Neural progenitor cell (in vitro differentiated cells): ENCODE results near the gene ANKRD39. TPM values are rescaled to one million over a fixed set of nuclear protein-coding genes. Genes with fewer than 3 reads are reported as not detected.

Source experiments
- DNase-seq: peaks from one replicate; pipeline ENCODE4 v3.0.0-alpha.2; 2016; ENCODE audit warnings: low spot score
- H2AFZ ChIP-seq: fragments of 200-600 bp; sonication (generic); replicated peaks from 2 replicates; pipeline ENCODE4 v1.6.1; 2016; ENCODE audit warnings: antibody characterized with exemption
- H3F3A ChIP-seq: fragments of 200-600 bp; sonication (generic); 2 replicates; pipeline ENCODE4 v1.6.1; 2016; ENCODE audit warnings: antibody characterized with exemption, low read depth
- H3K27ac ChIP-seq: fragments of 200-600 bp; sonication (generic); 2 replicates; pipeline ENCODE4 v1.5.1; 2016; ENCODE audit warnings: mild to moderate bottlenecking
- H3K27me3 ChIP-seq: fragments of 200-600 bp; sonication (generic); 2 replicates; pipeline ENCODE4 v1.6.1; 2016; ENCODE audit warnings: mild to moderate bottlenecking, moderate library complexity
- H3K36me3 ChIP-seq: fragments of 200-600 bp; sonication (generic); 2 replicates; pipeline ENCODE4 v1.5.1; 2016
- H3K4me1 ChIP-seq: fragments of 200-600 bp; sonication (generic); 2 replicates; pipeline ENCODE4 v1.6.1; 2016; ENCODE audit warnings: mixed run types
- H3K4me2 ChIP-seq: fragments of 200-600 bp; sonication (generic); 2 replicates; pipeline ENCODE4 v1.6.1; 2016
- H3K4me3 ChIP-seq: fragments of 200-600 bp; sonication (generic); 2 replicates; pipeline ENCODE4 v1.5.1; 2016
- H3K79me2 ChIP-seq: fragments of 200-600 bp; sonication (generic); 2 replicates; pipeline ENCODE4 v1.6.1; 2016; ENCODE audit warnings: low read depth
- H3K9ac ChIP-seq: fragments of 200-600 bp; sonication (generic); 2 replicates; pipeline ENCODE4 v1.6.1; 2016
- H3K9me3 ChIP-seq: fragments of 200-600 bp; sonication (generic); 2 replicates; pipeline ENCODE4 v1.5.1; 2016; ENCODE audit warnings: low read depth
- H4K20me1 ChIP-seq: fragments of 200-600 bp; sonication (generic); 2 replicates; pipeline ENCODE4 v1.6.1; 2016; ENCODE audit warnings: low read depth
- H3K27ac Mint-ChIP-seq: 3 replicates; pipeline ENCODE4 v1.8.0; 2021; ENCODE audit warnings: mixed read lengths
- H3K27me3 Mint-ChIP-seq: 2 replicates; pipeline ENCODE4 v1.8.0; 2022; ENCODE audit warnings: low read depth, mild to moderate bottlenecking, inconsistent platforms, moderate library complexity, mixed read lengths; ENCODE audit not compliant: insufficient read depth
- H3K36me3 Mint-ChIP-seq: 3 replicates; pipeline ENCODE4 v1.8.0; 2021; ENCODE audit warnings: mixed read lengths
- H3K4me1 Mint-ChIP-seq: 3 replicates; pipeline ENCODE4 v1.8.0; 2021; ENCODE audit warnings: mixed read lengths
- H3K4me3 Mint-ChIP-seq: 3 replicates; pipeline ENCODE4 v1.8.0; 2021; ENCODE audit warnings: mild to moderate bottlenecking, moderate library complexity, mixed read lengths
- H3K9me3 Mint-ChIP-seq: 3 replicates; pipeline ENCODE4 v1.8.0; 2020; ENCODE audit warnings: mixed read lengths
- EZH2 ChIP-seq: fragments of 200-600 bp; sonication (generic); IDR thresholded peaks from 2 replicates; pipeline ENCODE4 v1.6.1; 2017; ENCODE audit warnings: antibody characterized with exemption, mild to moderate bottlenecking, moderate library complexity
- EZH2phosphoT487 ChIP-seq: fragments of 200-600 bp; sonication (generic); IDR thresholded peaks from 2 replicates; pipeline ENCODE4 v1.6.1; 2017; ENCODE audit warnings: antibody characterized with exemption
- total RNA-seq: library from RNA; depleted of rRNA; stranded (reverse); fragments of >200 nt; gene quantifications from 2 replicates; pipeline ENCODE4 v1.2.3, GENCODE V29; 2015; ENCODE audit warnings: low replicate concordance
- TF ChIP-seq, protein P1 (sequence below): fragments of 200-600 bp; sonication (generic); IDR thresholded peaks from 2 replicates; pipeline ENCODE4 v1.5.1; 2017; ENCODE audit warnings: antibody characterized with exemption, mild to moderate bottlenecking

Gene ANKRD39
- total RNA-seq, 1 donor from 2014 or later = 4.0 TPM

- H3K27me3 Mint-ChIP-seq = peaks cover 4% of the 10 kb centered on the region
- H3K4me3 ChIP-seq = no peak overlapping the region
- peak overlapping the region; percentile 33 for H3K4me3 Mint-ChIP-seq
- no peak overlapping the region for H3K27ac ChIP-seq
- no peak overlapping the region for H3K27ac Mint-ChIP-seq
- peaks cover 68% of the 10 kb centered on the region for H3K4me1 Mint-ChIP-seq
- H2AFZ ChIP-seq = no peak overlapping the region
- no peaks in the 10 kb centered on the region for H3K27me3 ChIP-seq
- H4K20me1 ChIP-seq = no peaks in the 10 kb centered on the region
- no peak for DNase-seq
- no peaks in the 10 kb centered on the region for H3K36me3 Mint-ChIP-seq
- H3K9me3 Mint-ChIP-seq = no peaks in the 10 kb centered on the region
- no peaks in the 10 kb centered on the region for H3K79me2 ChIP-seq
- no peak overlapping the region for H3K9ac ChIP-seq
- no peaks in the 10 kb centered on the region for H3K36me3 ChIP-seq
- H3F3A ChIP-seq = peaks cover 61% of the 10 kb centered on the region
- peaks cover 69% of the 10 kb centered on the region for H3K4me1 ChIP-seq
- TF ChIP-seq EZH2phosphoT487 (no peak), EZH2 (no peak)
- TF ChIP-seq, protein P1, sequence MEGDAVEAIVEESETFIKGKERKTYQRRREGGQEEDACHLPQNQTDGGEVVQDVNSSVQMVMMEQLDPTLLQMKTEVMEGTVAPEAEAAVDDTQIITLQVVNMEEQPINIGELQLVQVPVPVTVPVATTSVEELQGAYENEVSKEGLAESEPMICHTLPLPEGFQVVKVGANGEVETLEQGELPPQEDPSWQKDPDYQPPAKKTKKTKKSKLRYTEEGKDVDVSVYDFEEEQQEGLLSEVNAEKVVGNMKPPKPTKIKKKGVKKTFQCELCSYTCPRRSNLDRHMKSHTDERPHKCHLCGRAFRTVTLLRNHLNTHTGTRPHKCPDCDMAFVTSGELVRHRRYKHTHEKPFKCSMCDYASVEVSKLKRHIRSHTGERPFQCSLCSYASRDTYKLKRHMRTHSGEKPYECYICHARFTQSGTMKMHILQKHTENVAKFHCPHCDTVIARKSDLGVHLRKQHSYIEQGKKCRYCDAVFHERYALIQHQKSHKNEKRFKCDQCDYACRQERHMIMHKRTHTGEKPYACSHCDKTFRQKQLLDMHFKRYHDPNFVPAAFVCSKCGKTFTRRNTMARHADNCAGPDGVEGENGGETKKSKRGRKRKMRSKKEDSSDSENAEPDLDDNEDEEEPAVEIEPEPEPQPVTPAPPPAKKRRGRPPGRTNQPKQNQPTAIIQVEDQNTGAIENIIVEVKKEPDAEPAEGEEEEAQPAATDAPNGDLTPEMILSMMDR = no peak
- no peaks in the 10 kb centered on the region for H3K9me3 ChIP-seq
- H3K4me2 ChIP-seq = no peak overlapping the region
Measured at GRCh38 chr2:96878171-96878570, 20.4 kb upstream of the ANKRD39 start.

- Mint-ChIP-seq H3K27ac (no peak overlapping the region), H3K4me3 (no peak overlapping the region), H3K36me3 (no peaks in the 10 kb centered on the region), H3K27me3 (peaks cover 4% of the 10 kb centered on the region), H3K4me1 (peaks cover 71% of the 10 kb centered on the region), H3K9me3 (no peaks in the 10 kb centered on the region)
- H3K27ac ChIP-seq = no peak overlapping the region
- H3K9ac ChIP-seq = no peak overlapping the region
- H3K4me2 ChIP-seq = no peak overlapping the region
- H3F3A ChIP-seq = peaks cover 66% of the 10 kb centered on the region
- no peaks in the 10 kb centered on the region for H3K9me3 ChIP-seq
- H3K4me1 ChIP-seq = peaks cover 69% of the 10 kb centered on the region
- no peaks in the 10 kb centered on the region for H3K27me3 ChIP-seq
- H2AFZ ChIP-seq = no peak overlapping the region
- no peak for TF ChIP-seq EZH2
- TF ChIP-seq, protein P1 = no peak
- TF ChIP-seq EZH2phosphoT487 = no peak
- H3K4me3 ChIP-seq = no peak overlapping the region
- H3K79me2 ChIP-seq = no peaks in the 10 kb centered on the region
- no peaks in the 10 kb centered on the region for H3K36me3 ChIP-seq
- no peaks in the 10 kb centered on the region for H4K20me1 ChIP-seq
- no peak for DNase-seq
Measured at GRCh38 chr2:96877631-96878092, 19.8 kb upstream of the ANKRD39 start.

GRCh38 chr2:96877042-96877451 lies 19.2 kb upstream of the ANKRD39 start:
- Histone ChIP-seq H2AFZ (no peak overlapping the region), H4K20me1 (no peaks in the 10 kb centered on the region), H3F3A (peaks cover 62% of the 10 kb centered on the region), H3K4me1 (peaks cover 64% of the 10 kb centered on the region), H3K4me2 (peak overlapping the region; percentile 60), H3K27me3 (no peaks in the 10 kb centered on the region), H3K4me3 (no peak overlapping the region), H3K9ac (no peak overlapping the region), H3K79me2 (no peaks in the 10 kb centered on the region), H3K27ac (no peak overlapping the region), H3K9me3 (no peaks in the 10 kb centered on the region), H3K36me3 (no peaks in the 10 kb centered on the region)
- Mint-ChIP-seq H3K27me3 (peaks cover 2% of the 10 kb centered on the region), H3K4me1 (peaks cover 73% of the 10 kb centered on the region), H3K9me3 (no peaks in the 10 kb centered on the region), H3K4me3 (no peak overlapping the region), H3K36me3 (no peaks in the 10 kb centered on the region), H3K27ac (no peak overlapping the region)
- TF ChIP-seq, protein P1 = no peak
- TF ChIP-seq EZH2 = no peak
- TF ChIP-seq EZH2phosphoT487 = no peak
- DNase-seq = no peak
